GM21717 (cell line): ENCODE results near the gene TIMM21.

Source experiments
- ATAC-seq: cut with Tn5 transposase; IDR thresholded peaks from one replicate; pipeline ENCODE4 v1.9.1; 2021; ENCODE audit warnings: mild to moderate bottlenecking, moderate library complexity; ENCODE audit not compliant: unreplicated experiment

The TIMM21 gene, protein sequence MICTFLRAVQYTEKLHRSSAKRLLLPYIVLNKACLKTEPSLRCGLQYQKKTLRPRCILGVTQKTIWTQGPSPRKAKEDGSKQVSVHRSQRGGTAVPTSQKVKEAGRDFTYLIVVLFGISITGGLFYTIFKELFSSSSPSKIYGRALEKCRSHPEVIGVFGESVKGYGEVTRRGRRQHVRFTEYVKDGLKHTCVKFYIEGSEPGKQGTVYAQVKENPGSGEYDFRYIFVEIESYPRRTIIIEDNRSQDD

DNA sequence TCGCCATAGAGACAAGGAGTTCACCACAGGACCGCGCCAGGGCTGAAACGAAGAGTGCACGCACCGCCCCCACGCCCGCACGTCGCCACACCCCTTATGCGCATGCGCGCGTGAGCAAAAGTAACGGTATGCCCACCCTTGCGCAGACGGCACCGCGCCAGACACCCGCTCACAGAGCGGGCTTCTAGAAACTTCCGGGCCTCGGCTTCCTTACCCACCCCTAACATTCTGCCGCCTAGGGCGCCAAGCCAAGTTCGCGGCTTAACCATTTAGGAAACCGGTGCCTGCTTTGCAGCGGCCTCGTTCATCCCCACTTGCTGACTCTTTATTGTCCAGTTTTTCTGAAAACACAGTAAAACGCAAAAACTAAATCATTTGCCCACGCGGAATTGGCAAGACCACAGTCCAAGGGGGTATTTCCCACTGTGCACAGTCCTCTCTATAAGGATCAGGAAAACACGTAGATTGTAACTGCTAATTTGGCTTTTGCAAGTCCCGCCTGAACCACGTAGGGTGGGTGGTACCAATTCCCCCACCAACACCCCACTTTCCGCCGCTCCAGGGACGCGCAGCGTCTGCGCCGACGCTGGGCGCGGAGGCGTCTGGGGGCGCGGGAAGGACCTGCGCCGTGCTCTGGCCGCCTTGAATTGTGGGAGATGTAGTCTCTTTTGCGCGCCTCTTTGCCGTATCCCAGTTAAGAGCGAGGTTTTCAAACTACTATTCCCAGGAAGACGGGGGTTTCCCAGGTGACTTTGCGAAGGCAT lies at the start of gene TIMM21, which contains the start of gene FBXO15:
TIMM21 (plus strand) TSS at position 745 of the 764 bp plus-strand sequence. CDS start 286 bp downstream, outside the sequence.
FBXO15 (minus strand) TSS at position 56 of the 764 bp plus-strand sequence; CDS start at position 7, 49 bp downstream.
- ATAC-seq = peak; percentile 94

DNA sequence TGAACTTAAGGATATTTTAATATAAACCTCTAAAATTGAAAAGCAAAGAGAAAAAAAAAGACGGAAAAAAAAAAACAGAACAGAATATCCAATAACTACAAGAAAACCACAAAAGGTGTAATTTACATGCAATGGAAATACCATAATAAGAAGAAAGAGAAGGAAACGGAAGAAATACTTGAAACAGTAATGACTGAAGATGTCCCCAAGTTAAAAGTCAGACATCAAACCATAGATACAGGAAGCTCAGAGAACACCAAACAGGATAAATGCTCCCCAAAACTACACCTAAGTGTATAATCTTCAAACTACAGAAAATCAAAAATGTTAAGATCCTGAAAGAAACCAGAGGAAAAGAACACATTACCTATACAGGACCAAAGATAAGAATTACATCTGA lies 39.9 kb upstream of the TIMM21 start:
- no peak for ATAC-seq

DNA sequence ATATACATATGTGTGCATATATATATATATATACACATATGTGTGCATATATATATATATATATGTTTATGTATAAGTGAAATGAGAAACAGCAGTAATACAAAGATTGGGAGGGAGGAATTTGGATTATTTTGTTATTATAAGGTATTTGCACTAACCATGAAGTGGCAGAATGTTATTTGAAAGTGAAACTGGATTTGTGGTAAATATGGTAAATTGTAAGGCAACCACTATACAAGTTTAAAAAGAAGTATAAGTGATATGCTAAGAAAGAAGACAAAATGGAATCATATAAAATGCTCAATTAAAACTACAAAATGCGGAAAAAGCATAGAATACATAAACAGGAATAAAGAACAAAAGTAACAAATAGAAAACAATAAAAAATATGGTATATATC lies 38.2 kb upstream of the TIMM21 start:
- ATAC-seq = no peak

DNA sequence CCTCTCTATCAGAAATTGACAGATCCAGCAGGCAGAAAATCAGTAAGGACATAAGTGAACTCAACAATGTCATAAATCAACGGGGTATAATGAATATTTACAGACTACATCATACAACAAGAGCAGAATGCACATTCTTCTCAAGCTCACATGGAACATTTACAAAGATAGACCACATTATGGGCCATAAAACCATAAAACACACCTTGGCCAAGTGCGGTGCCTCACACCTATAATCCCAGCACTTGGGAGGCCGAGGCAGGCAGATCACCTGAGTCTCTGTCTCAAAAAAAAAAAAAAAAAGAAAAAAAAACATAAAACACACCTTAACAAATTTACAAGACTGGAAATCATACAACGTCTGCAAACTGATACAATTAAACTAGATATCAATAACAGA lies 37.3 kb upstream of the TIMM21 start:
- no peak for ATAC-seq

DNA sequence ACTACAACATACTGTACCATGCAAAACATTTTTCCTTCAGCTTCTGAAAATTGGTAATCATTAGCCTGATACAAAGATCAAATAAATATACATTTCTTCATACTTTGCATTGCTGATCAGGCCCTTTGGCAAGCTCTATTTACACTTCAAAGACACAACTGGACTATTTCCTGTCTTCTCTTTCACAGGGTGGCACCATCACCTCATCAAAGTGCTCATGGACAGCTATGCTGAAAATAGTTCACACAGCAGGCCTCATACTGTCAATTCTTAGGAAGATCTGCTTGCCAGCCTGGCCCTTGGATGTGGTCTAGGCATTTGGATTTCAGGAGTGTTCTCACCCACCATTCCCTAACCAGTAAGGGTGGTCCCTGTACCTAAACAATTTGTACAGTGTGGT lies 34.6 kb upstream of the TIMM21 start:
- no peak for ATAC-seq

DNA sequence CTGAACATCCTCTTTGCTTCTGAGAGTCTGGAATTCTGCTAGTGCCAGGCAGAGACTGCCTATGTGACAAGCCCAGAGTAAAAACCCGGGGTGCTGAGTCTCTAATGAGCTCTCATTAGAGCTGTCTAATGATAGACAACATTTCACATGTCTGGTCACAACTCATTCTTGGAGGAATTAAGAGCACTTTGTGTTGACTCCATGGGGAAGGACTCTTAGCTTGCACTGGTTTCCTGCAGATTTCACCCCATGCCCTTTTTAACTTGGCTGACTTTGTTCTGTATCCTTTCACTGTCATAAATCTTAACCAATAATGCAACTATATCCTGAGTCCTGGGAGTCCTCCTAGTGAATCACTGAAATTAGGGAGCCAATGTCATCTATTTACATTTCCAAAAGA lies 34.2 kb upstream of the TIMM21 start:
- no peak for ATAC-seq

DNA sequence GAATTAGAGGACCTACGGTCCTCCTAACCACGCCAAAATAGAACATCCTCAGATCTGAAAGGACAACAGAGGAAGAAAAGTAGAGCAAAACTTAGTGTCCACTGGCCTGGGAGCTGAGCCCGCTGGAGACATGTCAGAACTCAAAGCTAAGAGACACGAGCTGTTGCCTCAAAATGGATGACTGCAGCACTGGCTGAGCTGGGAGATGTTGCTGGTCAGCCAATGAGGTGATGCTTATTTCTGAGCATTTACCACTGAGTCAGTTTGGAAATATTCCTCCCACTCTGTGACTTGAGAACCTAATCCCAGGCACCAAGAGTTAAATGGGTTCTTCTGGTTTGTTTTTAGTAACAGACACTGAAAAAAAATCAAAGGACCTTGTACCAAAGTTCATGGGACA lies 33.3 kb upstream of the TIMM21 start:
- no peak for ATAC-seq

DNA sequence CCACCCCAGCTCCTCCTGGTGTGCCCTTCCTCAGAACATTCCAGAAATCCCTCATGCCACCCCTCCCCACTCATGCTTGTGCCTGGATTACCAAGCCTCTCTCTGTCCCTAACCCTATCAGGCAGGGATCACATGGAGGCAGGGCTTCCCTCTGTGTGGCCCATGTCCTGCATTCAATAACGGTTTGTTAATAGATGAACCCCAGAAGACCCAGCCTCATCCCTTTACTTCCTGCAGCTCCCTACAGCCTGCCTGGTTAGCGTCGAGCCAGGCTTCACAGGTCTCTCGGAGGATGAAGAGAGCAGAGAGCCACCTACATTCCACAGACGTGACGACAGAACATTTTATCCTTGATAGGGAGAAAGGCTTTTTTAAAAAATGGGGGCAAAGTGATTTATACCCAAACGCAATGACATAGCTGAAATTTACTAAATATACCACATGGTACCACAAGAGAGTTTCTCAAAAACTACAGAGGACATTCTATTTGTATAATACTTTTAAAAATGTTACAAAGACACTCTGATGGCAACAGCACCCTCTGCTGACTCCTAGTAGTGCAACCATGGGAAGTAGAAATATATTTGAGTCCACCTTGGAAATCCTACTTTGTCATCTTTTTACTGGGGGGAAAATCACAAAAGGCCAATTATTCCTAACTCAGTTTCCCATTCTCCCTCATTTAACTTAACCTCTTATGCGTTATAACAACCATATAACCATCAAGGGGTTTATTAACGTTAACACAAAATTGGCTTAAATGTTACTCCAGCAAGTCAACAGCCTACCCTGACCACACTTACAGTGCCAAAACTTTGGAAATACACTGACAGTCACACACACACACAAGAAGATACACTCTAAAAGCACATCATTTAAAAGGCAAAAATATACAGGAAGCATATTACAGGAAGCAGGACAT lies 31.4 kb upstream of the TIMM21 start:
- no peak for ATAC-seq

DNA sequence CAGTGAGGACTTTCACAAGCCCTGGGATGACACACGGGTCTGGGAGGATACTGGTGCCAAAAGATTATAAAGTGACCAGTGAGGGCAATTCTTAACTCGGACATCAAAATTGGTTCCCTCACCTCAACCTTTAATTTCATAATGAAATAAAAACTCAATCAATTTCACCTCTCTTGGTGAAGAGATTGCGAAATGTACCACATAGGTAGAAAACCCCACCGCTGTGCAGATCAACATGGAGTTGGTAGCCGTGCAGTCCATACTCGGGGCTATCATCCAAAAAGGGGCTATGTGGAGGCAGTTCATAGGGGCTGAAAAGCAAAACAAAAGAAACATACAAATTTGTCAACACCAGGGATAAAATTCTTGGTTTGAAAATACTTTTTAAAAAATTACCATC lies 25.1 kb upstream of the TIMM21 start:
- no peak for ATAC-seq

DNA sequence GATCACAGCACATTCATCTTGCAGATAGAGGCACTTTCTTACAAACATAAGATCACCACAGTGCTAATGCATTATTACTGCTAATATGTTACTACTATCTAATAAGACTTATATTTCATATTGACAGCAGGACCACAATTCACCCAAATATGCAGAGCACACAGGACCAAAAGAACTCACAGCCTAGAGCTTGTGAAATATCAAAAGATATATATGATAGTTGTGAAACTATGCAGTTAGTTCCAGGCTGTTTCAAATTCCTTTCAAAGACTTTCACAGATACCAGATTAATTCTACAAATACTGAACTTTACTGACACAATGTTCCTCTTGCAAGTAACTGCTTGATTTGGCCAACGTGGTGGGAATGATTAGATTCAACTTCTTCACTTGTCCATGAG lies 23.7 kb upstream of the TIMM21 start:
- ATAC-seq = no peak

DNA sequence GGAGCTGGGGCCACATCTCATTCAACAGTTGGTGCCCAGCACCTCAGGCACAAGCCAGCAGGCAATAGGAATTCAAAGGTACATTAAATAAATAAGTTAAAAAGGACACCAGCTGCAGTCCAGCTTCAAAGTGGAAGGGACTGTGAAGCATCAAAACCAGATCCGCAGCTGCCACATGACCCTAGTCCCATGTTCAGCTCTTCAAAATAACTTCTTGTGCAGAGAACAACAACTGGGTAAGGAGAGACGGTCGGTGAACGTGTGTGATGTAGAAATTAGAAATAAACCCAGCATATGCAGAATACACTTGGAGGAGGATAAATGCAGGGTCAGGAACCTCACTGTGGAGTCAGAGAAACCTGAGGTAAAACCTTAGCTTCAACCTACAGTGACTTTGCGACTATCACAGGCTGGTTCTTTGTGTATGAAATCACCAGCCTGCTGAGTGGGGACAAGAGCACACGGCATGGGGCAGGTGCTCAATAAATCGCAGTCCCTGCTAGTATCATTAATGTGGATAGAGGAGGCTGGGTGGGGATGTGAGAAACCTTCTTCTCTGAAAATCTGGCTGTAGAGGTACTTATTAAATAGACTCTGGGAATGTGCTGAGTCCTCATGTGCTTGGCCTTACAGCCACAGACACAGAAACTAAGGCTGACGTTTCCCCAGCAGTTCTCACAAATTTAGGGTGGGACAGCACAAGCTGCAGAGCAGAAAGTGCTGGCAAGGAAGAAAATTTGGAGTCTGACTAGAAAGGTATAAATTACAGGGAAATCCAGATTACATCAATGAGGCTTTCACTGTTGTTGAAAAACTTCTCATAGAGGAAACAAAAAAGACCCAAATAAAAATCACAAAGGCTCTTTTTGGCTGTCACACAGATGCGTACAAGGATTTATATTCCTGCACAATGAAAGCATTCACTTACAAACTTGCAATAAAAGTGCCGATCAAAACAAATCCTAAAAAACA lies 21.4 kb upstream of the TIMM21 start:
- ATAC-seq = no peak

DNA sequence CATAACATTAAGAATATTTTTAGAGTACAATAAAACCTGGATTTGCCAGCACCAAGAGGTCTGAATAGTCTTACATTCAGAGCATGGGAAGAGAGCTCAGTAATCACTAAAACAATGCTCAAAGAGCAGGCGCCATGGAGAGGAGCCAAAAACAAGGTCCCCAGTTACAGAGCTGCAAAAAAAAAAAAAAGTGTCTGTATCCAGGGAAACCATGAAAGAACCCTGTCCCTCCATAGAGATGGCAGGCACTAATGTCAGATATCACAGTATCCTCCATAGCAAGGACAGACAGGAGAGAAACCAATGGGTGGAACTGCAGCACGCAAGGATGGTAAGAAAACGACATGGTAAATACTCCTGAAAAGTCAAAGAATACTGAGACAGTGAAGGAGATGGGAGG lies 20.2 kb upstream of the TIMM21 start:
- ATAC-seq = no peak

DNA sequence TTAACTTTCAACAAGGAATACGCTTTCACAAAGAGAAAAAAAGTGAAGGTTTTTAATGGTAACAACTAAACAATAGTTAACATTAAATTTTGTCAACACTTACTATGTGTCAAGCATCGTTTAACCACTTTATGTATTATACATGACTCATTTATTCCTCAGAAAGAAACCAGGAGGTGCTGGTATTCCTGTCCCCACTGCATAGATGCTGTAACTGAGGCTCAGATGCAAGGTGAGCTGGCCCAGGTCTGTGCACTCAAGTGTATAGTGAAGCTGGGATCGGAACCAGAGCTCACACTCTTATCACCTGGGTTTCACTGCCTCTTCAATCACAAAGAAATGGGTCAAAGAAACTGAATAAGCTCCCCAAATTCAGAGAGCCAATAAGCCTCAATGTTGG lies 17.2 kb upstream of the TIMM21 start:
- no peak for ATAC-seq

DNA sequence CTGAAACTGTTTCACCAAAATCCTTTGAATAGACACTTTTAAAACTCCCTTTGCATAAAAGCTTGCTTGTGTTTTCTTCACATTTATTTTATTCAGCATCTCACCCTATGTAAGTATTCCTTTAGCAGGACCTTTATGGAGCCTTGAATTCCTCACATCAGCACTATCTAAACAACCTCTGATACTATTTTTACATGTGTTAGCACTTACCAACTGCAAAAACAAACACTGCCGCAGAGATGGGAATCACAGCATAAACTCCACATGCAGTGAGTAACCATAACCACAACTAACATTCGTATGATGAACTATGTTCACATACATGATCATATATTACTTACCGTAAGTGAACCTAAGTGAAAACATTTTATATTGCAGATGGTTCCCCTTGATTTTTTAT lies 16.1 kb upstream of the TIMM21 start:
- ATAC-seq = no peak

DNA sequence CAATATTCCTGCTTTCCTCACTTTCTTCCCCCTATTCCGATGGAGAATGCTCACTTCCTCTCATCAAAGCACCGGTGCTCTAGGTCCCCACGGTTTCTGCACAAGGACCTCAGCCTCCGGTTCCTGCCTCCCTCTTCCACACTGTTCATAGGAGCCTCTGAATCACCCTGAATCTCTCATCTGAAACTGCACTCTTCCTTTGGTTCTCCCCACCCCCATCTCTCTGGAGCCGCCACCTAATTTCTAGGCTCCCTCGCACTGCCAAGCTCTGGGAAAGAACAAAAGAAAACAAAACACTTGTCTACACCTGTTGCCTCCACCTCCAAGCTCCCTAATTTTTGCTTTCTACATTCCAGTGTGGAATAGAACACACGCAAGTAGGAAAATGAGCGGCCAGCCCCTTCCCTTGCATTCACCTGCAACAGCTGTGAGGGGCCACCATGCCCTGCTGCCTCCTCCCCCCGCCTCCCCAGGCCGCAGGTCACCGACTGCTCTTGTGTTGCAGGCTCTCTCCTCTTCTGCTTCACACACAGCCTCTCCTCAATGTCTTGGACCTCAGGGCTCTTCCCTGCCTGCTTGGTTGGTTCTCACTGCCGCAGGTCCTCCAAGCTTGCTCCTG lies 10.3 kb upstream of the TIMM21 start:
- no peak for ATAC-seq

DNA sequence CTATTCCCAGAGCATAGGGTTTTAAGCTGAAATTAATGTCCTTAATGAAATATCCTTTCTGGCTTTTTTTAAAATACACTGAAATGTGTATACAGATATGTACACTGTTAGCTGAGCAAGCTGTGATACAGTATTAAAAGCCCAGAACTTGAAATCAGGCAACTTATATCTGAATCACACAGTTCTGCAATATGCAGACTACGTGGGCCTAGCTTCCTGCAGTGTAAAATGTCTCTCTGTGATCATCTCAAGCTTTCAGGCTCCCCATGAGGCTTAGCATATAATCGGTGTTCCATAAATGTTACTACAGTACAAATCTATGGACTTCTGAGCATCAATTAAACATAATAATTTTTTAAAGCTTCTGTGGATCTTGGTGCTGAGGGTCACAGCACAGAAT lies 8.9 kb upstream of the TIMM21 start:
- ATAC-seq = no peak

DNA sequence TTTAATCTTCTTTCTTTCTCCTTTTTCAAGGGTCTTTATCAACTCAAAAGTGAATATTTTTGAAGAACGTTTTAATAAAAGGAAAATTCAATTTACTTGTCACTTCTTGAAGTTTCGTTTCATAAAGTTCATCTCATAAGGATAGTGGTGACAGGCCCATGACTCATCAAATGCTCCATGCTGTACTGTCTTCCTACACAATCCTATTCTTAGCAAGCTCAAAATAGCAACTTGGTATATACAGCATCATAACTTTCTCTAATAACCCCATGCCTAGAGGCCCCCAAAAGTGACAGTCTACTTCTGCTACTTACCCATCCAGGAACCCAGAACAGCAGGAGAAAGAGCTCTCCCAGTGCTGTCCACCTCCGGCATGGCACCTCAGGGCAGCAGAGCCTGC lies 8.4 kb upstream of the TIMM21 start:
- ATAC-seq = no peak

DNA sequence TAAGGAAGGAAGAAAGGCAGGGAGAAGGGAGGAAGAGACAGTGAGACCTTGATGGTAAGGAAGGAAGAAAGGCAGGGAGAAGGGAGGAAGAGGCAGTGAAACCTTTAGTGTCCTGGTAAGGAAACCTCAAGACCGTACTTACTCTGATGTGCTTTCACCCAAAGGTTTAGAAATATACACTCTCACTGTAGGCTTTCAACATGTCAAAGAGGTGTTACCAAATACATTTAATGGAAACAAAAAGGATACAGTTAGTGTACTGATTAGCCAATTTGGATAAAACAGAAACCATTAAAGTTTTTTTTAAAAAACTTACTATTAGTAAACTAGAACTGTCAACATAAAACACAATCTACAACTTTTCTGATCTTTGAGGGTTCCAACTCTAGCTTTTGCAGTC lies 7.7 kb upstream of the TIMM21 start:
- no peak for ATAC-seq

DNA sequence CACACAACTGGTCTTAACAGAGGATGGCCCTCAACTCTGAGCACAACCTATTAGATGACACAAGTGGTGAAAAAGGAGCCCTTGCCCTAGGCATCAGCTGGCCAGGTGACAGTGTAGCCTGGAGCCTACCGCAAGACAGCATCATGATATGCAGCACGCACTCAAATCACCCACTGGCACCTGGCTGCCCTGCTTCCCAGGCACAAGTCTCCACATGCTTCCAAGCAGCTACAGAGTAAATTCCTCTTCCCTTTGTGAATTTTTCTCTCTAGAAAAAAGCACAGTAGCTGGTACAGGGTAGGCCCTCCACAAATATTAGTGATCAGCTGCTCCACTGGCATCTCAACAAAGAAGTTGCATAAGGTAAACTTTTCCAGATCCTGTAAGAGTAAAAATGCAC lies 6.7 kb upstream of the TIMM21 start:
- ATAC-seq = no peak

DNA sequence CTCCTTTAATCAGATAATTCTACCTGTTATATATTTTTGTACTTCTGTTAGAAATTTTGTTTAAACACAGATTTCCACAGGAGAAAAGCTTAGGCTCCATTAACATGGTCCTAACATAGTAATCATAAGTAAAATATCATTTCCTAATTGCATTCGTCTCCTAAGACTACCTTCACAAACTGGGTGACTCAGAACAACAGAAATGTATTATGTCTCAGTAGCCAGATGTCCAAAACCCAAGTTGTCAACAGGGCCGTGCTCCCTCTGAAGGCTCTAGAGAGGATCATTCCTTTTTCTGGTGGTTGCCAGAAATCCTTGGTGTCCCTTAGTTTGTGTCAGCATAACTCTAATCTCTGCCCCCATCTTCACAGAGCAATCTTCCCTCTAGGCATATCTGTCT lies 6.1 kb upstream of the TIMM21 start:
- ATAC-seq = no peak
